Measurements from ENCODE around the gene BNC2.
"Not testable (repeated sequence)": the region's sequence is repeated elsewhere in the genome, so short reads cannot be mapped to it uniquely, and the experiment has no call there.

Gene BNC2

GRCh38 chr9:16870596-16871335 is at the start of gene BNC2:
BNC2 (minus strand) TSS chr9:16870670; CDS start chr9:16870648, 22 bp downstream.
- no peak for DNase-seq

GRCh38 chr9:16918920-16919319 is 48.5 kb upstream of the BNC2 start:
- no peak for DNase-seq

GRCh38 chr9:16915126-16915831 is 44.8 kb upstream of the BNC2 start:
- no peak for DNase-seq

GRCh38 chr9:16912197-16912596 is 41.7 kb upstream of the BNC2 start:
- no peak for DNase-seq

- DNase-seq: not testable (repeated sequence)
These were observed 37.7 kb upstream of the BNC2 start for GRCh38 chr9:16908206-16908605.

- no peak for DNase-seq
These were observed 34.2 kb upstream of the BNC2 start for GRCh38 chr9:16904655-16905054.

- no peak for DNase-seq
These were observed 31.1 kb upstream of the BNC2 start for GRCh38 chr9:16901590-16901989.

GRCh38 chr9:16899606-16900005 is 29.1 kb upstream of the BNC2 start:
- no peak for DNase-seq

GRCh38 chr9:16898464-16898863 is 28.0 kb upstream of the BNC2 start:
- DNase-seq: no peak

- no peak for DNase-seq
These were observed 18.1 kb upstream of the BNC2 start for GRCh38 chr9:16888594-16888993.

- DNase-seq: no peak
These were observed 15.5 kb upstream of the BNC2 start for GRCh38 chr9:16885931-16886330.

- no peak for DNase-seq
These were observed 14.6 kb upstream of the BNC2 start for GRCh38 chr9:16884952-16885513.

GRCh38 chr9:16884373-16884772 is 13.9 kb upstream of the BNC2 start:
- DNase-seq: no peak

GRCh38 chr9:16883586-16883985 is 13.1 kb upstream of the BNC2 start:
- no peak for DNase-seq

GRCh38 chr9:16882440-16882839 is 12.0 kb upstream of the BNC2 start:
- DNase-seq: not testable (repeated sequence)

GRCh38 chr9:16879416-16879815 is 8.9 kb upstream of the BNC2 start:
- no peak for DNase-seq

GRCh38 chr9:16877256-16877655 is 6.8 kb upstream of the BNC2 start:
- DNase-seq: no peak

- no peak for DNase-seq
These were observed 2.8 kb upstream of the BNC2 start for GRCh38 chr9:16873126-16873802.

- DNase-seq: no peak
These were observed 1.1 kb upstream of the BNC2 start for GRCh38 chr9:16871336-16872151.

- DNase-seq: no peak
These were observed 431 bp downstream of the BNC2 start for GRCh38 chr9:16869882-16870595.

GRCh38 chr9:16869131-16869881 is 1.2 kb downstream of the BNC2 start:
- DNase-seq: no peak

Data from activated CD4-positive, alpha-beta T cell treated with anti-CD3 and anti-CD28 coated beads, Interleukin-2, amount 50 U/mL, for 4 hours (primary cell).